Kidney tubule cell (primary cell): ENCODE measurements around the gene PERP.
A peak's percentile ranks its signal among the peaks of the same experiment; 100 is the strongest.
"Not testable (repeated sequence)": the region's sequence is repeated elsewhere in the genome, so short reads cannot be mapped to it uniquely, and the experiment has no call there.

ENCODE experiments used
- DNase-seq: peaks from one replicate; pipeline ENCODE4 v3.0.0-alpha.2; 2018; ENCODE audit warnings: low spot score

PERP gene

GRCh38 chr6:138107078-138107751 lies at the start of gene PERP:
Gene PERP (minus strand): TSS chr6:138107419. CDS start chr6:138107340, 79 bp downstream.
- peak; percentile 81 for DNase-seq

GRCh38 chr6:138155443-138155842 lies 48.2 kb upstream of the PERP start:
- DNase-seq: no peak

DNA sequence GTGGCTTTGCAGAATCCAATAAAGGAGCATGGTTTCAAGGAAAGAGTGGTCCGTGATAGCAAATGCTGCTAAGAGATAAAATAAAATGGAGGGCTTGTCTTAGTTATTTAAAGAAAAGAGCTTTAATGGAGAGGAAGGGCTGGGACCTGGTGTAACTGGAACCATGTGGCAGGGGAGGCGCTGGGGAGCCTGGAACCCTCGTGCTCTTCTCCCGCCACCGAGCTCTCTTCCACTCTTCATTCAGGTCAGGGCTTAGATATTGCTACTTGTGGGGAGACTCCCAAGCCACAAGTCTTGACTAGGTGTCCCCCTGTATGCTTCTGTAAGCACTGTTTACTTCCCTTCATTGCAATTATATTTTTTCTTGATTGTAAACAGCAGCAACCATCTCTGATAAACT lies 39.3 kb upstream of the PERP start:
- no peak for DNase-seq

GRCh38 chr6:138145402-138145801 lies 38.2 kb upstream of the PERP start:
- DNase-seq: no peak

GRCh38 chr6:138142806-138143205 lies 35.6 kb upstream of the PERP start:
- DNase-seq: no peak

GRCh38 chr6:138129190-138129589 lies 22.0 kb upstream of the PERP start:
- peak; percentile 7 for DNase-seq

GRCh38 chr6:138128096-138128495 lies 20.9 kb upstream of the PERP start:
- DNase-seq: no peak

DNA sequence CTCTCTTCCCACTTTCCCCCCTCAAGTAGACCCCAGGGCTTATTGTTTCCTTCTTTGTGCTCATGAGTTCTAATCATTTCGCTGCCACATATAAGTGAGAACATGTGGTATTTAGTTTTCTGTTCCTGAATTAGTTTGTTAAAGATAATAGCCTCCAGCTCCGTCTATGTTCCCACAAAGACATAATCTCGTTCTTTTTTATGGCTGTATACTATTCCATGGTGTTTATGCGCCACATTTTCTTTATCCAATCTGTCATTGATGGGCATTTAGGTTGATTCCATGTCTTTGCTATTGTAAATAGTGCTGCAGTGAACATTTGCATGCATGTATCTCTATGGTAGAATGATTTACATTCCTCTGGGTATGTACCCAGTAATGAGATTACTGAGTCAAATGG lies 16.9 kb upstream of the PERP start:
- no peak for DNase-seq

DNA sequence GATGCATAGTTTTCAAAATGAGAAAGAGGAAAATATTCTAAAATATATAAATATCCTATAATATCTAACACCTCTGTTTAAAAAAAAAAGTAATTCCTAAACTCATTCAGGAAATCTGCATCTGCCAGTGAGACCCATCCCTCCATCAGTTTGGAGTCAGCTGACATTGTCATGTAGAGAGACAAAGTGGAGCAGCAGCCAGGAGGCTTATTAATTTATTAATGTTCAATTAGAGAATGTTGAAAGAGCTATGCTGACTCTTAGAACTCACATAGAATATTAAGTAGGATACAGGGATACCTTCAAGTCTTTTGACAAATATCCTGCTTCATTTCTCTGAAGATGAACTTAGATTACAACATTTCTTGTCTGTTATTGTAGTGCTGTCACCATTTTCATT lies 12.8 kb upstream of the PERP start:
- DNase-seq: no peak

DNA sequence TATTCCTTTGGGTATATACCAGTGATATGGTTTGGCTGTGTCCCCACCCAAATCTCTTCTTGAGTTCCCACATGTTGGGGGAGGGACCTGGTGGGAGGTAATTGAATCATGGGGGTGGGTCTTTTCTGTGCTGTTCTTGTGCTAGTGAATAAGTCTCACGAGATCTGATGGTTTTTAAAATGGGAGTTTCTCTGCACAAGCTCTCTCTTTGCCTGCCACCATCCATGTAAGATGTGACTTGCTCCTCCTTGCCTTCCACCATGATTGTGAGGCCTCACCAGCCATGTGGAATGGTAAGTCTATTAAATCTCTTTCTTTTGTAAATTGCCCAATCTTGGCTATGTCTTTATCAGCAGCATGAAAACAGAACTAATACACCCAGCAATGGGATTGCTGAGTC lies 12.0 kb upstream of the PERP start:
- not testable (repeated sequence) for DNase-seq

DNA sequence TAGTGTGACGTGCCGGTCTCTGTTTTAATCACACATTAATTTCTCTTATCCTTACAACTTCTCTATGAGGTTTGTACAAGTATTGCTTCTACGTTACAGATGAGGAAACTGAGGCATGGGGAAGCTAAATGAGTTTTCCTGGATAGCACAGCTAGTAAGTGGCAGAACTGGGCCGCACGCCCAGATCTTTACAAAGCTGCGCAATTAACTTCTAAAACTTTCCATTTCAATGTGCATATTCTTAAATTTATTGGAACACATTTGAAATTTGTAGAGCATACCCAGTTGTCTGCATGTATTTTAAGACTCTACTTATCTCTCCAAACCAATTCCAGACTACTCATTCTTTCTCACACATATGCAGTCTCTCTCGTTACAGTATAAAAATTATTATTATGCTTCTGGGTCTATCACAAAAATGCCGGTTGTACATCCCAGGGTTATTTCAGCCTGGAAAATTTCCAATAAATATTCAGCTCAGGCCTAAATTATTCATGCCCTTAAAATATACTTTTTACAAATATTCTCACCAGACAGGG lies 10.2 kb upstream of the PERP start:
- DNase-seq: no peak

DNA sequence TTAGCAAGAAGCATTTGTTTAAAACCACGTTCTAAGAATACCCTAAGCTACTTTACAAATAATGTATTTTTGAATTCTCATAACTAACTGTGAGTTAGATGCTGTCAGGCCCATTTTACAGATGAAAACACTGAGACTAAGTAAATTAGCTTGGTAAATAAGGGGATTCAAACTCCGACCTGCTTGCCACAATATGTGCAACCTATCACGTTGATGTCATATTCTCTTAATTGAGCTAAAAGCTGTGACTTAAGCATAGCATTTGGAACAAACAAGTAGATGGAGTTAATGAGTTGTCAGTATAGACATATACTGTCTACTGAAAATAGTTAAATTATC lies 9.4 kb upstream of the PERP start:
- no peak for DNase-seq

DNA sequence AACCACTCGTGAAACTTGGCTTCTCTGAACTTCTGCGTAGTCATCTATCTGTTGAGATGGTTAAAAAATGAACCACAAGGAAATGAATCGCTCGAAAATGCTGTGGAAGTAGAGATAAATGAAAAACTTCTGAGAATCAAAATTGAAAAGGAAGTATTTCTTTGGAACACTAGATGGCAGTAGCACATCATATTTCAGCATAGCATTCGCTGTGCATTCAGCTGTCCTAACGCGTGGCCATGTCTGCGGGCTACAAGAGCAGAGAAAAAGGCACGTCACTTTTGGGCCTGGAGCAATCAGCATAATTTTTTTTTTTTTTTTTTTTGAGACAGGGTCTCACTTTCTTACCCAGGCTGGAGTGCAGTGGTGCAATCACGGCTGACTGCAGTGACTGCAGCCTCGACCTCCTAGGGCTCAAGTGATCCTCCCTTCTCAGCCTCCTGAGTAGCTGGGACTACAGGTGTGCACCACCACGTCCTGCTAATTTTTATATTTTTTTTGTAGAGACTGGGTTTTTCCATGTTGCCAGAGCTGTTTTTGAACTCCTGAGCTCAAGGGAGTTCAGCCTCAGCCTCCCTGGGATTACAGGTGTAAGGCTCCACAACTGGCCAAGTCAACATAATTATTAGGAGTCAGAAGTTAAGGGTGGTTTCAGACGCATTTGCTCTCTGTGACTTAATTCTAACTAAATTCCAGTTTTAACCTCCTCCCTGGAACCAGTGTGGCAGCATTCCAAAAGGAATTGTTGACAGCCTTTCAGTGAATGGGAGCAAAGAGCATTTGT lies 8.8 kb upstream of the PERP start:
- peak; percentile 78 for DNase-seq

- no peak for DNase-seq
Measured at GRCh38 chr6:138115201-138115600, 8.0 kb upstream of the PERP start.

DNA sequence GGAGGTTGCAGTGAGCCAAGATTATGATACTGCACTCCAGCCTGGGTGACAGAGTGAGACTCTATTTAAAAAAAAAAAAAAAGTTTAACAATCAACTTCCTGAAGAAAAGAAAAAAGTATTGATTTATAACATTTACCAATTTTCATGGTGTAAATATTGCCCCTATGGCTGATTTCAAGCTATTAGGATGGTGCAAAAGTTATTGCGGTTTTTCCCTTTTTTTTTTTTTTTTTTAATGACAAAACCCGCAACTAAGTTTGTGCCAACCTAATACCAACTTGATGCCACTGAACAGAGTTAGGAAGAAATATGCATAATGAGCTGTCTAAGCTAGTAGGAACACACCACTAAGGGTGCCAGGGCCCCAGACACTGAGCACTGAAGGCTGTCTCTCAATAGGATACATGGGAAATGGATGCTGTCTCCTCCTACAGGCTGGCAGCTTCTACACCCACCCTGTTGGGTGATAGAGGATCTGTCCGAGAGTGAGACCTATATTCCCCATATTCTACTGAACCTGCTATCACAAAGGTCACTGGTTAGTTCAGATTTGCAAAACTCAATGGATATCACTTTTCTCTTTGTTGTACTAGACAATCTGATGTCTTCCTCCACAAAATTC lies 6.5 kb upstream of the PERP start:
- no peak for DNase-seq

DNA sequence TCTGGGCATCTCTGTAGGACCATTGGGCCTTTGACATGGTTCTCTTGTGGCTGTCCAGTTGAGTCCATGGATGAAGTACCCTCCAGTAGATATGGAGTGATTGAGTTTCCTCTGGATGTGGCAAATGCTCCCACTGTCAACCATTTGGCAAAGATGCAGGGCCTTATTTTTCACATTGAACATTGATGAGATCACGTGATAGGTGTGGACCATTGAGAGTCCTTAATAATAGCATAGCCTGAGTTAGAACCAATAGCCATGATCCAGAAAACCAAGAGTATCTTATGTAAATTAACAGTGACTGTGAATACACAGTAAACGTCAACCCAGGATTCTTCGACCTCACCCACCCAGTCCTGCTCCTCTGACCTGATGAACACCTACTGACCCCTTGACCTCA lies 3.0 kb upstream of the PERP start:
- no peak for DNase-seq

- DNase-seq: peak; percentile 72
Measured at GRCh38 chr6:138109042-138109997, 2.1 kb upstream of the PERP start.

- DNase-seq: peak; percentile 32
Measured at GRCh38 chr6:138107752-138108592, 753 bp upstream of the PERP start.

- DNase-seq: no peak
Measured at GRCh38 chr6:138106665-138107077, 548 bp downstream of the PERP start.

DNA sequence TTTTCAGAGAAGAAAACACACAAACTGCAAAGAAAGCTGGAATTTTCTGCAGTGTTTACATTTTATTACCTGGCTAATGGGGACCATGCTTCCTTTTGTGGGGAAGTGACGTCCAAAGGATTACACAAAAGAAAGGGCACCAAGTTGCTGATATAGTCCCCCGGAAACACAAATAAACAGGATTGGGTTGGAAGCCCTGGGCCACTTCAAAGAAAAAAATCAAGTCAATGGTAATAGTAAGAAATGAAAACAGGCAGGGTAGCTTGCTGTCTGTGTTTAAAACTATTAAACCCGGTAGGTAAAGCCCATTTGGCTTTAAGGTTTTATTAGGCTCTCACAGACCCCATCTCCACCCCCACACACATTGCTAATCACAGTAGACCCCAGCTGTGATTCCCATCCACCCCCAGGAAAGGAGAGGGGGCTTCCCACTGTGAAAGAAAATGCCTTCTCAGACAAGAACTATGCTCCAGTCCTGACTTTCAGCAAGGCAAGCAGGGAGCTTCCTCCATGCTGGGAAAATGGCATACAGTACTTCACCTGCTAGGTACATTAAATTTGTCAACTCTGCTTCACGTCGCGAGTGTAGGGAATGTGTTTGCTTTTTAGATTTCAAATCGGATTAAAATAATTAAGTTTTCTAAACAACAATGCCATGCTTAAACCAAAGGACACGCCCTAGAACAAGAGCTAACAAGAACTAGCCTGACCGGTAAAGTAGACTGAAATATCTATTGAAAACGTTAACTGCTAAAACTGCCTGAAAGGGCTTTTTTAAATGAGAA lies 1.1 kb downstream of the PERP start:
- peak; percentile 33 for DNase-seq
